H9 (cell line): Measurements from ENCODE around the gene GCSH. TPM values are rescaled to one million over a fixed set of nuclear protein-coding genes. Genes with fewer than 3 reads are reported as not detected.

Experiments
- DNase-seq: peaks from one replicate; pipeline ENCODE4 v3.0.0-alpha.2; 2017
- H2AFZ ChIP-seq: one replicate; pipeline ENCODE4 v1.6.1; 2013; ENCODE audit warnings: mild to moderate bottlenecking, low read length, control low read depth, moderate library complexity
- H2AK5ac ChIP-seq: 2 replicates; pipeline ENCODE4 v1.6.1; 2013; ENCODE audit warnings: low read length, control low read depth, mixed read lengths; ENCODE audit not compliant: insufficient read length
- H2BK120ac ChIP-seq: one replicate; pipeline ENCODE4 v1.6.1; 2013; ENCODE audit warnings: low read depth, mild to moderate bottlenecking, low read length, control low read depth, inconsistent platforms; ENCODE audit not compliant: poor library complexity, severe bottlenecking
- H2BK12ac ChIP-seq: 2 replicates; pipeline ENCODE4 v1.6.1; 2013; ENCODE audit warnings: low read length, control low read depth, mixed read lengths, low read depth; ENCODE audit not compliant: insufficient read length
- H2BK15ac ChIP-seq: 2 replicates; pipeline ENCODE4 v1.6.1; 2013; ENCODE audit warnings: low read depth, low read length, control low read depth
- H2BK20ac ChIP-seq: one replicate; pipeline ENCODE4 v1.6.1; 2013; ENCODE audit warnings: low read depth, mild to moderate bottlenecking, low read length, control low read depth, inconsistent platforms; ENCODE audit not compliant: poor library complexity, severe bottlenecking
- H2BK5ac ChIP-seq: 2 replicates; pipeline ENCODE4 v1.6.1; 2013; ENCODE audit warnings: low read length, control low read depth, mixed read lengths; ENCODE audit not compliant: insufficient read length
- H3K14ac ChIP-seq: 2 replicates; pipeline ENCODE4 v1.6.1; 2013; ENCODE audit warnings: low read length, control low read depth; ENCODE audit not compliant: insufficient read depth
- H3K18ac ChIP-seq: 2 replicates; pipeline ENCODE4 v1.6.1; 2013; ENCODE audit warnings: low read depth, mild to moderate bottlenecking, mixed read lengths, low read length, control low read depth; ENCODE audit not compliant: insufficient read length
- H3K23ac ChIP-seq: 2 replicates; pipeline ENCODE4 v1.6.1; 2013; ENCODE audit warnings: low read length, control low read depth, mixed read lengths, low read depth; ENCODE audit not compliant: insufficient read length
- H3K23me2 ChIP-seq: 2 replicates; pipeline ENCODE4 v1.6.1; 2013; ENCODE audit warnings: low read depth, mild to moderate bottlenecking, mixed read lengths, low read length, control low read depth; ENCODE audit not compliant: insufficient read length, poor library complexity, severe bottlenecking
- H3K27ac ChIP-seq: 2 replicates; pipeline ENCODE4 v1.5.1; 2013; ENCODE audit warnings: low read length, control low read depth, mixed read lengths, low read depth; ENCODE audit not compliant: insufficient read length
- H3K27me3 ChIP-seq: 2 replicates; pipeline ENCODE4 v1.6.1; 2013; ENCODE audit warnings: low read length, control low read depth, inconsistent platforms; ENCODE audit not compliant: insufficient read depth
- H3K4ac ChIP-seq: 2 replicates; pipeline ENCODE4 v1.6.1; 2013; ENCODE audit warnings: low read depth, mild to moderate bottlenecking, control low read depth, inconsistent platforms, low read length, moderate library complexity
- H3K4me1 ChIP-seq: 2 replicates; pipeline ENCODE4 v1.6.1; 2013; ENCODE audit warnings: low read length, control low read depth, inconsistent platforms; ENCODE audit not compliant: insufficient read depth
- H3K4me2 ChIP-seq: 2 replicates; pipeline ENCODE4 v1.6.1; 2013; ENCODE audit warnings: low read length, control low read depth, mixed read lengths; ENCODE audit not compliant: insufficient read length, insufficient read depth
- H3K56ac ChIP-seq: 2 replicates; pipeline ENCODE4 v1.6.1; 2013; ENCODE audit warnings: low read depth, mild to moderate bottlenecking, mixed read lengths, low read length, control low read depth; ENCODE audit not compliant: insufficient read length
- H3K79me1 ChIP-seq: 2 replicates; pipeline ENCODE4 v1.6.1; 2013; ENCODE audit warnings: low read depth, mild to moderate bottlenecking, moderate library complexity, low read length, control low read depth, inconsistent platforms; ENCODE audit not compliant: insufficient read depth, poor library complexity, severe bottlenecking
- H3K79me2 ChIP-seq: 2 replicates; pipeline ENCODE4 v1.6.1; 2013; ENCODE audit warnings: low read length, control low read depth, inconsistent platforms; ENCODE audit not compliant: insufficient read depth
- H3K9ac ChIP-seq: 2 replicates; pipeline ENCODE4 v1.6.1; 2013; ENCODE audit warnings: low read length, control low read depth, mixed read lengths; ENCODE audit not compliant: insufficient read length; ENCODE audit errors: extremely low read depth
- H3K9me3 ChIP-seq: one replicate; pipeline ENCODE4 v1.6.1; 2013; ENCODE audit warnings: low read depth, low read length, inconsistent platforms; ENCODE audit not compliant: control insufficient read depth
- H3T11ph ChIP-seq: one replicate; pipeline ENCODE4 v1.6.1; 2013; ENCODE audit warnings: mild to moderate bottlenecking, low read length, control low read depth, inconsistent platforms
- H4K20me1 ChIP-seq: one replicate; pipeline ENCODE4 v1.6.1; 2013; ENCODE audit not compliant: control insufficient read depth, insufficient read length, insufficient read depth
- H4K5ac ChIP-seq: 2 replicates; pipeline ENCODE4 v1.6.1; 2013; ENCODE audit warnings: low read depth, mild to moderate bottlenecking, mixed read lengths, low read length, control low read depth; ENCODE audit not compliant: insufficient read length
- H4K8ac ChIP-seq: replicated peaks from 2 replicates; pipeline ENCODE4 v1.6.1; 2013; ENCODE audit warnings: low read length, control low read depth, mixed read lengths, low read depth; ENCODE audit not compliant: insufficient read length
- H4K91ac ChIP-seq: 2 replicates; pipeline ENCODE4 v1.6.1; 2013; ENCODE audit warnings: low read depth, mild to moderate bottlenecking, moderate library complexity, mixed read lengths, low read length, control low read depth; ENCODE audit not compliant: insufficient read length
- H3K27ac Mint-ChIP-seq, 3 experiments: 2 replicates in 2 of 3; 3 replicates in 1 of 3; pipeline ENCODE4 v1.8.0; 2020 to 2021; ENCODE audit warnings: mixed read lengths in 3 of 3, mild to moderate bottlenecking in 1 of 3, moderate library complexity in 1 of 3
- H3K27me3 Mint-ChIP-seq: 2 replicates; pipeline ENCODE4 v1.8.0; 2021; ENCODE audit warnings: low read depth, mild to moderate bottlenecking, moderate library complexity, mixed read lengths
- H3K36me3 Mint-ChIP-seq, 3 experiments: 2 replicates in 2 of 3; 3 replicates in 1 of 3; pipeline ENCODE4 v1.8.0; 2020 to 2021; ENCODE audit warnings: low read depth in 3 of 3, mixed read lengths in 3 of 3; ENCODE audit not compliant: insufficient read depth in 1 of 3
- H3K4me1 Mint-ChIP-seq, 2 experiments: 2 replicates each; pipeline ENCODE4 v1.8.0; 2020; ENCODE audit warnings: mixed read lengths in 2 of 2
- H3K4me3 Mint-ChIP-seq, 2 experiments: 2 replicates in 1 of 2; 3 replicates in 1 of 2; pipeline ENCODE4 v1.8.0; 2020 to 2021; ENCODE audit warnings: mild to moderate bottlenecking in 2 of 2, mixed read lengths in 2 of 2, moderate library complexity in 1 of 2
- H3K9me3 Mint-ChIP-seq, 2 experiments: 2 replicates in 1 of 2; 3 replicates in 1 of 2; pipeline ENCODE4 v1.8.0; 2020; ENCODE audit warnings: mild to moderate bottlenecking in 2 of 2, mixed read lengths in 2 of 2, moderate library complexity in 1 of 2
- CTCF ChIP-seq: fragments of 200-600 bp; sonication (generic); conservative IDR thresholded peaks from 3 replicates; pipeline ENCODE4 v1.8.0; 2021; ENCODE audit warnings: antibody characterized with exemption, mild to moderate bottlenecking
- WGBS: extraction: QIAGEN DNeasy Blood & Tissue Kit; methylation state at CpG from one replicate; pipeline ENCODE4 v1.1.7; 2013; ENCODE audit warnings: missing lambda C conversion rate, low lambda C conversion rate, mixed read lengths; ENCODE audit not compliant: insufficient read length; ENCODE audit errors: extremely low coverage; 5-methylcytosine and 5-hydroxymethylcytosine counted together
- total RNA-seq: library from RNA; stranded (reverse); gene quantifications from 2 replicates; pipeline ENCODE4 v1.2.1, GENCODE V29; 2021

The GCSH gene
- total RNA-seq, 1 experiment from 2014 or later: 87.4 TPM

GRCh38 chr16:81040131-81040530 lies 56.1 kb downstream of the GCSH start:
- H3K27me3 ChIP-seq: no peaks in the 10 kb centered on the region
- peaks cover 3% of the 10 kb centered on the region for H3K79me1 ChIP-seq
- H3T11ph ChIP-seq: no peak overlapping the region
- no peak overlapping the region for H2BK20ac ChIP-seq
- H3K56ac ChIP-seq: no peak overlapping the region
- H3K4ac ChIP-seq: no peak overlapping the region
- peaks cover 8% of the 10 kb centered on the region; the same call in 1 of the 2 replicates for H3K79me2 ChIP-seq
- H3K4me3 Mint-ChIP-seq: no peak overlapping the region
- no peak overlapping the region for H2BK12ac ChIP-seq
- H3K18ac ChIP-seq: no peak overlapping the region
- H2BK5ac ChIP-seq: no peak overlapping the region
- no peak overlapping the region for H3K14ac ChIP-seq
- H2AK5ac ChIP-seq: no peak overlapping the region
- no peaks in the 10 kb centered on the region for H3K9me3 ChIP-seq
- H3K23ac ChIP-seq: no peak overlapping the region
- no peak overlapping the region for H3K27ac ChIP-seq
- WGBS: no CpG with 5 or more reads among the region's 2 CpGs
- no peak overlapping the region for H2BK15ac ChIP-seq
- no peak for TF ChIP-seq CTCF
- no peak overlapping the region for H3K4me2 ChIP-seq
- peaks cover 17 to 20% of the 10 kb centered on the region in 2 experiments for H3K4me1 Mint-ChIP-seq
- no peak for DNase-seq
- peaks cover under 1 to 3% of the 10 kb centered on the region in 2 experiments; a peak in 1 of 5 replicates for H3K9me3 Mint-ChIP-seq
- no peak overlapping the region; a peak in 1 of 7 replicates for H3K27ac Mint-ChIP-seq
- no peak overlapping the region for H2AFZ ChIP-seq
- peaks cover 38 to 70% (median 66%) of the 10 kb centered on the region in 3 experiments; a peak in 6 of 7 replicates for H3K36me3 Mint-ChIP-seq
- H3K9ac ChIP-seq: no peak overlapping the region
- peaks cover 7% of the 10 kb centered on the region for H3K23me2 ChIP-seq
- H2BK120ac ChIP-seq: no peak overlapping the region
- H3K4me1 ChIP-seq: 0 out of 2 replicates have a peak, but pooled peaks cover 5% of the 10 kb centered on the region
- no peak overlapping the region for H4K8ac ChIP-seq
- H3K27me3 Mint-ChIP-seq: no peaks in the 10 kb centered on the region
- H4K91ac ChIP-seq: no peak overlapping the region
- no peaks in the 10 kb centered on the region for H4K20me1 ChIP-seq
- no peak overlapping the region for H4K5ac ChIP-seq
